Liver (tissue), 9 donors: ENCODE measurements around the gene MFSD2B. TPM values are rescaled to one million over a fixed set of nuclear protein-coding genes. Genes with fewer than 3 reads are reported as not detected.

ENCODE experiments used
- DNase-seq: peaks from one replicate; pipeline ENCODE4 v3.0.0-alpha.2; 2017; ENCODE audit warnings: low spot score
- H3K27ac ChIP-seq, 2 donors: one replicate each; pipeline ENCODE4 v1.7.0; 2013; ENCODE audit warnings: inconsistent platforms in 2 of 2, low read length in 2 of 2, control low read depth in 1 of 2, low read depth in 1 of 2, mild to moderate bottlenecking in 1 of 2
- H3K27me3 ChIP-seq, 4 donors: one replicate each; pipeline versions ENCODE4 v1.6.1 to v1.7.0; 2013; ENCODE audit warnings: low read length in 3 of 4, inconsistent platforms in 1 of 4, mild to moderate bottlenecking in 1 of 4, moderate library complexity in 1 of 4; ENCODE audit not compliant: control insufficient read depth in 4 of 4, insufficient read depth in 4 of 4
- H3K36me3 ChIP-seq, 4 donors: one replicate each; pipeline versions ENCODE4 v1.6.1 to v1.7.0; 2013; ENCODE audit warnings: low read length in 3 of 4, mild to moderate bottlenecking in 3 of 4, low read depth in 1 of 4, moderate library complexity in 1 of 4; ENCODE audit not compliant: control insufficient read depth in 4 of 4, insufficient read depth in 3 of 4
- H3K4me1 ChIP-seq, 4 donors: one replicate each; pipeline versions ENCODE4 v1.6.1 to v1.7.0; 2013; ENCODE audit warnings: low read length in 3 of 4, mild to moderate bottlenecking in 3 of 4, moderate library complexity in 1 of 4; ENCODE audit not compliant: control insufficient read depth in 4 of 4, insufficient read depth in 4 of 4
- H3K4me3 ChIP-seq, 3 donors: one replicate each; pipeline versions ENCODE4 v1.6.1 to v1.7.0; 2013; ENCODE audit warnings: low read length in 3 of 3, control low read depth in 1 of 3, low read depth in 1 of 3, mild to moderate bottlenecking in 1 of 3
- H3K9ac ChIP-seq, 2 donors: one replicate each; pipeline ENCODE4 v1.7.0; 2013; ENCODE audit warnings: low read length in 2 of 2, mild to moderate bottlenecking in 2 of 2, moderate library complexity in 2 of 2, control low read depth in 1 of 2, low read depth in 1 of 2
- H3K9me3 ChIP-seq, 4 donors: one replicate each; pipeline versions ENCODE4 v1.6.1 to v1.7.0; 2013; ENCODE audit warnings: low read length in 3 of 4; ENCODE audit not compliant: control insufficient read depth in 4 of 4
- EGR1 ChIP-seq, 2 donors: IDR thresholded peaks; 2 replicates each; pipeline ENCODE4 v1.6.1; 2016 to 2018; ENCODE audit warnings: antibody characterized with exemption in 2 of 2, low read depth in 2 of 2
- FOXA1 ChIP-seq: IDR thresholded peaks from 2 replicates; pipeline ENCODE4 v1.6.1; 2016; ENCODE audit warnings: antibody characterized with exemption
- FOXA2 ChIP-seq: IDR thresholded peaks from 2 replicates; pipeline ENCODE4 v1.6.1; 2016; ENCODE audit warnings: antibody characterized with exemption
- GABPA ChIP-seq, 2 donors: IDR thresholded peaks in 1 of 2; conservative IDR thresholded peaks in 1 of 2; 2 replicates each; pipeline ENCODE4 v1.6.1; 2016; ENCODE audit warnings: antibody characterized with exemption in 2 of 2, mild to moderate bottlenecking in 1 of 2, moderate library complexity in 1 of 2
- HNF4G ChIP-seq: IDR thresholded peaks from 2 replicates; pipeline ENCODE4 v1.6.1; 2016; ENCODE audit warnings: antibody characterized with exemption
- JUND ChIP-seq, 2 donors: IDR thresholded peaks; 2 replicates each; pipeline ENCODE4 v1.6.1; 2016; ENCODE audit warnings: antibody characterized with exemption in 2 of 2
- MAX ChIP-seq: IDR thresholded peaks from 2 replicates; pipeline ENCODE4 v1.6.1; 2016; ENCODE audit warnings: antibody characterized with exemption
- NR2F2 ChIP-seq: IDR thresholded peaks from 2 replicates; pipeline ENCODE4 v1.6.1; 2016; ENCODE audit warnings: antibody characterized with exemption
- RAD21 ChIP-seq, 2 donors: IDR thresholded peaks; 2 replicates each; pipeline ENCODE4 v1.6.1; 2016; ENCODE audit warnings: antibody characterized with exemption in 2 of 2, mild to moderate bottlenecking in 2 of 2
- RXRA ChIP-seq, 2 donors: IDR thresholded peaks; 2 replicates each; pipeline ENCODE4 v1.6.1; 2017 to 2018; ENCODE audit warnings: antibody characterized with exemption in 2 of 2, mild to moderate bottlenecking in 1 of 2
- SP1 ChIP-seq: IDR thresholded peaks from 2 replicates; pipeline ENCODE4 v1.6.1; 2018; ENCODE audit warnings: antibody characterized with exemption, mild to moderate bottlenecking
- TAF1 ChIP-seq: conservative IDR thresholded peaks from 2 replicates; pipeline ENCODE4 v1.6.1; 2016; ENCODE audit warnings: antibody characterized with exemption, mild to moderate bottlenecking
- ZBTB33 ChIP-seq: IDR thresholded peaks from 2 replicates; pipeline ENCODE4 v1.6.1; 2016; ENCODE audit warnings: antibody characterized with exemption
- WGBS: extraction: QIAGEN DNeasy Blood & Tissue Kit; methylation state at CpG from one replicate; pipeline ENCODE4 v1.1.7; 2013; 5-methylcytosine and 5-hydroxymethylcytosine counted together
- polyA plus RNA-seq, 2 donors: library from polyadenylated mRNA; stranded (reverse) in 1 of 2; unstranded in 1 of 2; fragments of 200-250 nt in 1 of 2; fragments of >200 nt in 1 of 2; fragmentation: Nextera tagmentation in 1 of 2; extraction: Ambion mirVana in 1 of 2; gene quantifications; one replicate each; pipeline versions ENCODE4 v1.2.1 to v1.2.3, GENCODE V29; 2013 to 2015
- total RNA-seq, 2 donors: library from RNA; depleted of rRNA; stranded (reverse); fragments of >200 nt; gene quantifications; one replicate each; pipeline ENCODE4 v1.2.3, GENCODE V29; 2014
- TF ChIP-seq, protein P1 (sequence below): IDR thresholded peaks from 2 replicates; pipeline ENCODE4 v1.6.1; 2016; ENCODE audit warnings: antibody characterized with exemption, mild to moderate bottlenecking
- donor health status: healthy.
- donor health status: healthy.
- donor health status: healthy.
- donor health status: healthy.
- donor health status: healthy.

Gene MFSD2B
- total and polyA plus RNA-seq, 4 donors = 0.02 to 26.1 (median 0.22) TPM

DNA sequence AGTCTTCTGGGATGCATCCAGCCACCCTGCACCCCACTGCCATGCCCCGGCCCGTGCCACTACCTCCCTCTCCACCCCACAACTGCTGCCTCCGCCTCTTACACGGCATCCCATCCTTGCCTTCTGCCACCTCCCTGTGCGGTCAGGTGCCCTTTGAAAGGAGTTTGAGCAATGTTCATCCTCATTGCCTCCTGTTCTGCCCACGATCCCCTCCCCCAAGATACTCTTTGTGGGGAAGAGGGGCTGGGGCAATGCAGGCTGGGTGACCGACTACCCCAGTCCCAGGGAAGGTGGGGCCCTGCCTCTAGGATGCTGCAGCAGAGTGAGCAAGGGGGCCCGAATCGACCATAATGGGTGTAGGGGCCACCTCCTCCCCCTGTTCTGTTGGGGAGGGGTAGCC lies 8.4 kb downstream of the MFSD2B start (continued):
- TF ChIP-seq, protein P1, sequence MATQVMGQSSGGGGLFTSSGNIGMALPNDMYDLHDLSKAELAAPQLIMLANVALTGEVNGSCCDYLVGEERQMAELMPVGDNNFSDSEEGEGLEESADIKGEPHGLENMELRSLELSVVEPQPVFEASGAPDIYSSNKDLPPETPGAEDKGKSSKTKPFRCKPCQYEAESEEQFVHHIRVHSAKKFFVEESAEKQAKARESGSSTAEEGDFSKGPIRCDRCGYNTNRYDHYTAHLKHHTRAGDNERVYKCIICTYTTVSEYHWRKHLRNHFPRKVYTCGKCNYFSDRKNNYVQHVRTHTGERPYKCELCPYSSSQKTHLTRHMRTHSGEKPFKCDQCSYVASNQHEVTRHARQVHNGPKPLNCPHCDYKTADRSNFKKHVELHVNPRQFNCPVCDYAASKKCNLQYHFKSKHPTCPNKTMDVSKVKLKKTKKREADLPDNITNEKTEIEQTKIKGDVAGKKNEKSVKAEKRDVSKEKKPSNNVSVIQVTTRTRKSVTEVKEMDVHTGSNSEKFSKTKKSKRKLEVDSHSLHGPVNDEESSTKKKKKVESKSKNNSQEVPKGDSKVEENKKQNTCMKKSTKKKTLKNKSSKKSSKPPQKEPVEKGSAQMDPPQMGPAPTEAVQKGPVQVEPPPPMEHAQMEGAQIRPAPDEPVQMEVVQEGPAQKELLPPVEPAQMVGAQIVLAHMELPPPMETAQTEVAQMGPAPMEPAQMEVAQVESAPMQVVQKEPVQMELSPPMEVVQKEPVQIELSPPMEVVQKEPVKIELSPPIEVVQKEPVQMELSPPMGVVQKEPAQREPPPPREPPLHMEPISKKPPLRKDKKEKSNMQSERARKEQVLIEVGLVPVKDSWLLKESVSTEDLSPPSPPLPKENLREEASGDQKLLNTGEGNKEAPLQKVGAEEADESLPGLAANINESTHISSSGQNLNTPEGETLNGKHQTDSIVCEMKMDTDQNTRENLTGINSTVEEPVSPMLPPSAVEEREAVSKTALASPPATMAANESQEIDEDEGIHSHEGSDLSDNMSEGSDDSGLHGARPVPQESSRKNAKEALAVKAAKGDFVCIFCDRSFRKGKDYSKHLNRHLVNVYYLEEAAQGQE = no peak
- TF ChIP-seq GABPA (IDR thresholded peaks at IDR 0.05 in 1 of 2, conservative IDR thresholded peaks at IDR 0.05 in 1 of 2) = no peak
- no peak for TF ChIP-seq SP1

GRCh38 chr2:24019729-24020128 lies 9.8 kb downstream of the MFSD2B start:
- no peaks in the 10 kb centered on the region for H3K36me3 ChIP-seq
- H3K9ac ChIP-seq = no peak overlapping the region
- DNase-seq = no peak
- no peak overlapping the region for H3K27ac ChIP-seq
- no peak overlapping the region for H3K4me3 ChIP-seq
- no peaks in the 10 kb centered on the region for H3K27me3 ChIP-seq
- H3K9me3 ChIP-seq = no peaks in the 10 kb centered on the region
- WGBS = 91% methylated on average over 5 of the region's 5 CpGs
- TF ChIP-seq FOXA1 = no peak
- no peak for TF ChIP-seq MAX
- TF ChIP-seq ZBTB33 = no peak
- TF ChIP-seq TAF1 = no peak
- no peak for TF ChIP-seq RAD21 (IDR thresholded peaks at IDR 0.05)
- TF ChIP-seq HNF4G = no peak
- no peak for TF ChIP-seq NR2F2
- H3K4me1 ChIP-seq = no peaks in the 10 kb centered on the region

- H3K27ac ChIP-seq = no peak overlapping the region
- TF ChIP-seq HNF4G = no peak
- TF ChIP-seq SP1 = no peak
- TF ChIP-seq TAF1 = no peak
- TF ChIP-seq FOXA2 = no peak
- no peak for TF ChIP-seq EGR1 (IDR thresholded peaks at IDR 0.05; ENCODE audit: low read depth in 2 of 2)
- no peak for TF ChIP-seq RXRA (IDR thresholded peaks at IDR 0.05)
- no peak for TF ChIP-seq JUND (IDR thresholded peaks at IDR 0.05)
- 90% methylated on average over 4 of the region's 4 CpGs for WGBS
Observed at GRCh38 chr2:24020244-24020643, 10.4 kb downstream of the MFSD2B start.

More at GRCh38 chr2:24020244-24020643, 10.4 kb downstream of the MFSD2B start:
- Histone ChIP-seq H3K36me3 (peaks cover 0 to 4% (median 0%) of the 10 kb centered on the region in 4 donors), H3K4me1 (no peaks in the 10 kb centered on the region), H3K27me3 (no peaks in the 10 kb centered on the region), H3K9ac (no peak overlapping the region), H3K4me3 (no peak overlapping the region), H3K9me3 (no peaks in the 10 kb centered on the region)
- no peak for DNase-seq
